Common myeloid progenitor, CD34-positive (primary cell): Measurements from ENCODE around the gene DLK2.

Source experiments
- CTCF ChIA-PET: fragments of 350-600 bp; sonication (Branson Sonifier 250); formaldehyde crosslinking; loops from one replicate; lab custom pipeline; 2021; ENCODE audit warnings: antibody characterized with exemption; lab: Charles Lee
- POLR2A ChIA-PET: fragments of 350-600 bp; sonication (Branson Sonifier 250); formaldehyde crosslinking; loops from one replicate; lab custom pipeline; 2021; ENCODE audit warnings: antibody characterized with exemption; lab: Charles Lee
- DNase-seq, 3 donors: peaks; one replicate each; pipeline versions ENCODE4 v3.0.0 to v3.0.0-alpha.2; 2013
- H3K27ac ChIP-seq, 2 experiments: 1 replicate in 1 of 2; 2 replicates in 1 of 2; pipeline ENCODE4 v1.7.0; 2013; ENCODE audit warnings: inconsistent platforms in 2 of 2, low read length in 2 of 2, mild to moderate bottlenecking in 2 of 2, low read depth in 1 of 2, moderate library complexity in 1 of 2; ENCODE audit not compliant: severe bottlenecking in 2 of 2, insufficient read depth in 1 of 2, poor library complexity in 1 of 2
- H3K27me3 ChIP-seq, 5 experiments: replicated peaks in 2 of 5; 1 replicate in 3 of 5; 2 replicates in 2 of 5; pipeline versions ENCODE4 v1.6.1 to v1.7.0; 2013; ENCODE audit warnings: low read length in 4 of 5, mild to moderate bottlenecking in 2 of 5, moderate library complexity in 2 of 5, inconsistent platforms in 1 of 5; ENCODE audit not compliant: insufficient read depth in 5 of 5, control insufficient read depth in 4 of 5
- H3K36me3 ChIP-seq, 4 experiments: 1 replicate in 2 of 4; 2 replicates in 2 of 4; pipeline versions ENCODE4 v1.6.1 to v1.7.0; 2013; ENCODE audit warnings: low read length in 3 of 4, control low read depth in 1 of 4, mild to moderate bottlenecking in 1 of 4; ENCODE audit not compliant: control insufficient read depth in 4 of 4, insufficient read depth in 4 of 4
- H3K4me1 ChIP-seq, 4 experiments: 1 replicate in 3 of 4; 2 replicates in 1 of 4; pipeline versions ENCODE4 v1.6.1 to v1.7.1; 2013; ENCODE audit warnings: low read length in 3 of 4, mild to moderate bottlenecking in 3 of 4, control low read depth in 1 of 4, inconsistent platforms in 1 of 4, moderate library complexity in 1 of 4; ENCODE audit not compliant: control insufficient read depth in 4 of 4, insufficient read depth in 4 of 4; ENCODE audit errors: control extremely low read depth in 1 of 4
- H3K4me3 ChIP-seq, 7 experiments: 1 replicate in 4 of 7; 2 replicates in 3 of 7; pipeline versions ENCODE4 v1.5.1 to v1.7.0; 2013; ENCODE audit warnings: mild to moderate bottlenecking in 7 of 7, low read length in 6 of 7, moderate library complexity in 6 of 7, inconsistent platforms in 2 of 7, low read depth in 2 of 7, control low read depth in 1 of 7; ENCODE audit not compliant: insufficient read depth in 4 of 7, control insufficient read depth in 1 of 7; ENCODE audit errors: extremely low read depth in 1 of 7
- H3K9me3 ChIP-seq, 5 experiments: 1 replicate in 4 of 5; 2 replicates in 1 of 5; pipeline versions ENCODE4 v1.6.1 to v1.7.1; 2013; ENCODE audit warnings: low read length in 4 of 5, mild to moderate bottlenecking in 2 of 5, inconsistent platforms in 1 of 5, low read depth in 1 of 5, moderate library complexity in 1 of 5; ENCODE audit not compliant: control insufficient read depth in 4 of 5, insufficient read depth in 2 of 5; ENCODE audit errors: control extremely low read depth in 1 of 5
- WGBS: methylation state at CpG from one replicate; pipeline ENCODE4 v1.1.5; 2013; ENCODE audit not compliant: insufficient coverage; 5-methylcytosine and 5-hydroxymethylcytosine counted together

The DLK2 gene

DNA sequence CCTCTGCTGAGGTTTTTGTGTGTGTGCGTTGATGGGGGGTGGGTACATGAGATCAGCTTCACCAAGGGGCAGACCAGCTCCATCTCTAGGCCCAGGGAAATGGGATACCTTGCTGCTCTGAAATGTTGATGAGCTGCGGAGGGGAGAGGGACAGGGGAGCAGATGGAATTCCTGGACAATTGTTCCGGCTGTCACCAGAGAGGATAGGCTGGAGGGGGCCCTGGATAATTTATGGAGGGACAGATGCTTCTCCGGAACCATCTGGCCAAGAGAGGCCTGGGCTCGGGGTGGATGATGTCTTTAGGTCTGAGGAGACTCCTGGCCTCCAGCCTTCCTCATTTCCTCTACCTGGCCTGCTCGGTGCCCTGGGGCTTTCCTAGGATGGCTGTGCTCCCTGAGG, 20.2 kb upstream of the DLK2 start:
- H3K4me1 ChIP-seq: peaks cover 8 to 19% (median 11%) of the 10 kb centered on the region in 4 experiments
- H3K27ac ChIP-seq: no peak overlapping the region
- DNase-seq: no peak
- POLR2A ChIA-PET: no interaction called here
- CTCF ChIA-PET: no interaction called here
- no peaks in the 10 kb centered on the region for H3K27me3 ChIP-seq
- WGBS: 97% methylated on average over 4 of the region's 6 CpGs
- no peaks in the 10 kb centered on the region for H3K9me3 ChIP-seq
- H3K36me3 ChIP-seq: no peaks in the 10 kb centered on the region
- H3K4me3 ChIP-seq: no peak overlapping the region

GRCh38 chr6:43472515-43472914, 17.2 kb upstream of the DLK2 start:
- peaks cover 0 to 9% (median 4%) of the 10 kb centered on the region in 4 experiments for H3K4me1 ChIP-seq
- ChIA-PET CTCF (interaction anchor here (1.1 to 1.7 kb wide), 3 partner anchors 13 to 34 kb away, joined by 3 to 5 read pairs (median 3); no protein-coding TSS in a partner anchor), POLR2A (no interaction called here)
- peaks cover 0 to 2% (median 0%) of the 10 kb centered on the region in 5 experiments for H3K27me3 ChIP-seq
- DNase-seq: no peak
- no peak overlapping the region for H3K27ac ChIP-seq
- no peaks in the 10 kb centered on the region for H3K36me3 ChIP-seq
- no peak overlapping the region for H3K4me3 ChIP-seq
- H3K9me3 ChIP-seq: no peaks in the 10 kb centered on the region
- no CpG with 5 or more reads among the region's 4 CpGs for WGBS

GRCh38 chr6:43471399-43471798, 16.1 kb upstream of the DLK2 start:
- Histone ChIP-seq H3K36me3 (no peaks in the 10 kb centered on the region), H3K27me3 (peaks cover 0 to 2% (median 0%) of the 10 kb centered on the region in 5 experiments), H3K27ac (no peak overlapping the region), H3K9me3 (no peaks in the 10 kb centered on the region), H3K4me3 (no peak overlapping the region), H3K4me1 (no peaks in the 10 kb centered on the region)
- ChIA-PET POLR2A (interaction anchor here (0.6 kb wide), 1 partner anchor 12 kb away, joined by 3 read pairs; no protein-coding TSS in a partner anchor), CTCF (interaction anchor here (0.8 to 1.7 kb wide), 4 partner anchors 9 to 36 kb away, joined by 3 to 5 read pairs (median 3); no protein-coding TSS in a partner anchor)
- no peak for DNase-seq
- 77% methylated on average over 1 of the region's 1 CpG for WGBS

DNA sequence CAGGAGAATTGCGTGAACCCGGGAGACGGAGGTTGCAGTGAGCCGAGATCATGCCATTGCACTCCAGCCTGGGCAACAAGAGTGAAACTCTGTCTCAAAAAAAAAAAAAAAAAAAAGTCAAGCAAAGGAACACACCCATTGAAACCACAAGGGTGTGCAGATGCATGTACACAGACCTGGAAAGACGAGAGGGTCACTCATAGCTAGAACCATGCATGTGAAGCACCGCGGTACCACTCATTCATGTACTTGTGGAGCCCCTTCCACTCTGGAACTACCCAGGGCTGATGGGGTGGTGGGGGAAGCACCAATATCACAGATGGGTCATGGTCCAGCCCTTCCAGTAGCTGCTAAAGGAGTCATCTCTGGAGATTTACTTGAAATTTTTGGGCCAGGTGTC, 14.6 kb upstream of the DLK2 start:
- CTCF ChIA-PET: interaction anchor here (0.9 to 1.6 kb wide), 2 partner anchors 9 to 10 kb away, joined by 3 read pairs; no protein-coding TSS in a partner anchor
- POLR2A ChIA-PET: no interaction called here
- 98% methylated on average over 4 of the region's 7 CpGs for WGBS
- H3K36me3 ChIP-seq: no peaks in the 10 kb centered on the region
- DNase-seq: no peak
- H3K4me3 ChIP-seq: no peak overlapping the region
- peaks cover 0 to 7% (median 0%) of the 10 kb centered on the region in 5 experiments for H3K27me3 ChIP-seq
- H3K4me1 ChIP-seq: no peaks in the 10 kb centered on the region
- no peak overlapping the region for H3K27ac ChIP-seq
- H3K9me3 ChIP-seq: no peaks in the 10 kb centered on the region

GRCh38 chr6:43468748-43469681, 13.7 kb upstream of the DLK2 start:
- H3K27me3 ChIP-seq: peaks cover 0 to 7% (median 2%) of the 10 kb centered on the region in 5 experiments
- H3K4me1 ChIP-seq: no peaks in the 10 kb centered on the region
- no peaks in the 10 kb centered on the region for H3K36me3 ChIP-seq
- ChIA-PET POLR2A (no interaction called here), CTCF (interaction anchor here (1.6 kb wide), 1 partner anchor 11 kb away, joined by 3 read pairs; no protein-coding TSS in a partner anchor)
- no peak for DNase-seq
- 93% methylated on average over 7 of the region's 13 CpGs for WGBS
- no peaks in the 10 kb centered on the region for H3K9me3 ChIP-seq
- no peak overlapping the region for H3K4me3 ChIP-seq
- no peak overlapping the region for H3K27ac ChIP-seq

- Histone ChIP-seq H3K9me3 (no peaks in the 10 kb centered on the region), H3K27ac (no peak overlapping the region), H3K36me3 (no peaks in the 10 kb centered on the region), H3K27me3 (peaks cover 0 to 10% (median 4%) of the 10 kb centered on the region in 5 experiments), H3K4me3 (no peak overlapping the region), H3K4me1 (no peaks in the 10 kb centered on the region)
- no peak for DNase-seq
- POLR2A ChIA-PET: no interaction called here
- CTCF ChIA-PET: no interaction called here
- 95% methylated on average over 4 of the region's 4 CpGs for WGBS
Measured at GRCh38 chr6:43468240-43468639, 12.9 kb upstream of the DLK2 start.

GRCh38 chr6:43467752-43468151, 12.4 kb upstream of the DLK2 start:
- Histone ChIP-seq H3K4me1 (no peaks in the 10 kb centered on the region), H3K27me3 (peaks cover 0 to 12% (median 7%) of the 10 kb centered on the region in 5 experiments), H3K9me3 (no peaks in the 10 kb centered on the region), H3K27ac (no peak overlapping the region), H3K4me3 (no peak overlapping the region), H3K36me3 (no peaks in the 10 kb centered on the region)
- DNase-seq: no peak
- CTCF ChIA-PET: no interaction called here
- POLR2A ChIA-PET: no interaction called here
- WGBS: 96% methylated on average over 4 of the region's 4 CpGs
